ENCODE results near the gene EPG5.

DNA sequence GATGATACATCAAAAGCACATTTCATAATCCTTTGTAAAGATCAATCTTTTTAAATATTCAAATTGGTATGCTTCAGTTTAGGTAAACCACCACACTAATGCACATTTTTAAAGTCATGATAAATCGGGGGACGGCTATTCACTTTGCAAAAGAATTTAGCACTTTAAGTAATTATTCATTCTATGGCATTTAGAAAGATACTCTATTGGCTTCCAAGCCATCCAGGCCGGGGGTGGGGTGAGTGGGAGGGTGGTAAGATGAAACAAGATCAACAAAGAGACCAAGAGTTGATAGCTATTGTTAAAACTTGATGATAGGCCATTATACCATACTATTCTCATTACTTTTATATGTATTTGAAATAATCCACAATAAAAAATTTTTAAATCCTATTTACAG is 41.0 kb downstream of the EPG5 start:
- TF ChIP-seq, protein P1, sequence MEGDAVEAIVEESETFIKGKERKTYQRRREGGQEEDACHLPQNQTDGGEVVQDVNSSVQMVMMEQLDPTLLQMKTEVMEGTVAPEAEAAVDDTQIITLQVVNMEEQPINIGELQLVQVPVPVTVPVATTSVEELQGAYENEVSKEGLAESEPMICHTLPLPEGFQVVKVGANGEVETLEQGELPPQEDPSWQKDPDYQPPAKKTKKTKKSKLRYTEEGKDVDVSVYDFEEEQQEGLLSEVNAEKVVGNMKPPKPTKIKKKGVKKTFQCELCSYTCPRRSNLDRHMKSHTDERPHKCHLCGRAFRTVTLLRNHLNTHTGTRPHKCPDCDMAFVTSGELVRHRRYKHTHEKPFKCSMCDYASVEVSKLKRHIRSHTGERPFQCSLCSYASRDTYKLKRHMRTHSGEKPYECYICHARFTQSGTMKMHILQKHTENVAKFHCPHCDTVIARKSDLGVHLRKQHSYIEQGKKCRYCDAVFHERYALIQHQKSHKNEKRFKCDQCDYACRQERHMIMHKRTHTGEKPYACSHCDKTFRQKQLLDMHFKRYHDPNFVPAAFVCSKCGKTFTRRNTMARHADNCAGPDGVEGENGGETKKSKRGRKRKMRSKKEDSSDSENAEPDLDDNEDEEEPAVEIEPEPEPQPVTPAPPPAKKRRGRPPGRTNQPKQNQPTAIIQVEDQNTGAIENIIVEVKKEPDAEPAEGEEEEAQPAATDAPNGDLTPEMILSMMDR (IDR thresholded peaks at IDR 0.05 in 8 of 11, conservative IDR thresholded peaks at IDR 0.05 in 3 of 11): no peak
- TF ChIP-seq POLR2A (IDR thresholded peaks at IDR 0.05): no peak
- TF ChIP-seq POLR2AphosphoS5 (IDR thresholded peaks at IDR 0.05): no peak

Data from spleen (tissue), 7 donors.